Measurements from ENCODE around the gene ULK3. TPM values are rescaled to one million over a fixed set of nuclear protein-coding genes. Genes with fewer than 3 reads are reported as not detected.

ULK3 gene
- total and polyA plus RNA-seq, 2 donors (not counting 1 experiment from before 2014, with no cell fraction given), result 51.1 to 108 TPM

DNA sequence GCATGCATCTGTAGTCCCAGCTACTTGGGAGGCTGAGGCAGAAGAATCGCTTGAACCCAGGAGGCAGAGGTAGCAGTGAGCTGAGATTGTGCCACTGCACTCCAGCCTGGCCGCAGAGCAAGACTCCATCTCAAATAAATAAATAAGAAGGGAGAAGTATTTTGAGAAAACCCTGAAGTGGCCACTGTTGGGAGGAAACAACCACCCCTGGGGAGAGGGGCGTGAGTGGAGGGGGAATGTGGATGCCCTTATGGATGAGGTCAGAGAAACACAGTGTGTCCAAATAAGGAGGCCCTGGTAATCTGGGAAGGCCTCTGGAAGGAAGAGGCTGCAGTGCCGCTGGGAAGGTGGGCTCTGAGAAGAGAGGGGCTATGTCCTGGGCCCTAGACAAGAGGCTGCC, 20.7 kb downstream of the ULK3 start:
- no peak for DNase-seq
- Histone ChIP-seq H4K20me1 (ENCODE audit: control insufficient read depth, insufficient read depth, low read length, poor library complexity, severe bottlenecking) (peaks cover 4% of the 10 kb centered on the region), H3K79me2 (ENCODE audit: control insufficient read depth, insufficient read depth, low read length) (peaks cover 23% of the 10 kb centered on the region), H3K9me3 (ENCODE audit: control extremely low read depth in 1 of 3, control insufficient read depth in 2 of 3, insufficient read depth in 1 of 3, low read length in 2 of 3) (peaks cover 0 to 14% (median 0%) of the 10 kb centered on the region in 3 donors), H3K27me3 (replicated peaks in 1 of 4; ENCODE audit: control extremely low read depth in 1 of 4, control insufficient read depth in 3 of 4, insufficient read depth in 4 of 4, low read length in 3 of 4) (peaks cover 0 to 31% (median 10%) of the 10 kb centered on the region in 4 experiments), H2AFZ (ENCODE audit: insufficient read depth, low read depth, low read length, poor library complexity, severe bottlenecking) (no peak overlapping the region), H3K27ac (ENCODE audit: low read length in 2 of 2) (no peak overlapping the region), H3K4me3 (ENCODE audit: control extremely low read depth in 1 of 5, extremely low read depth in 1 of 5, insufficient read depth in 1 of 5, low read depth in 2 of 5, low read length in 4 of 5) (no peak overlapping the region), H3K9ac (ENCODE audit: low read length) (no peak overlapping the region), H3K36me3 (replicated peaks in 1 of 2; ENCODE audit: control extremely low read depth in 1 of 2, control insufficient read depth in 1 of 2, extremely low read depth in 1 of 2, insufficient read depth in 2 of 2, low read length in 1 of 2) (no peaks in the 10 kb centered on the region), H3K4me1 (ENCODE audit: control insufficient read depth in 2 of 2, insufficient read depth in 2 of 2, low read length in 2 of 2) (peaks cover 40 to 44% of the 10 kb centered on the region in 2 donors), H3K4me2 (replicated peaks; ENCODE audit: low read depth, low read length, poor library complexity, severe bottlenecking) (no peak overlapping the region)
- TF ChIP-seq, protein P1, sequence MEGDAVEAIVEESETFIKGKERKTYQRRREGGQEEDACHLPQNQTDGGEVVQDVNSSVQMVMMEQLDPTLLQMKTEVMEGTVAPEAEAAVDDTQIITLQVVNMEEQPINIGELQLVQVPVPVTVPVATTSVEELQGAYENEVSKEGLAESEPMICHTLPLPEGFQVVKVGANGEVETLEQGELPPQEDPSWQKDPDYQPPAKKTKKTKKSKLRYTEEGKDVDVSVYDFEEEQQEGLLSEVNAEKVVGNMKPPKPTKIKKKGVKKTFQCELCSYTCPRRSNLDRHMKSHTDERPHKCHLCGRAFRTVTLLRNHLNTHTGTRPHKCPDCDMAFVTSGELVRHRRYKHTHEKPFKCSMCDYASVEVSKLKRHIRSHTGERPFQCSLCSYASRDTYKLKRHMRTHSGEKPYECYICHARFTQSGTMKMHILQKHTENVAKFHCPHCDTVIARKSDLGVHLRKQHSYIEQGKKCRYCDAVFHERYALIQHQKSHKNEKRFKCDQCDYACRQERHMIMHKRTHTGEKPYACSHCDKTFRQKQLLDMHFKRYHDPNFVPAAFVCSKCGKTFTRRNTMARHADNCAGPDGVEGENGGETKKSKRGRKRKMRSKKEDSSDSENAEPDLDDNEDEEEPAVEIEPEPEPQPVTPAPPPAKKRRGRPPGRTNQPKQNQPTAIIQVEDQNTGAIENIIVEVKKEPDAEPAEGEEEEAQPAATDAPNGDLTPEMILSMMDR (IDR thresholded peaks at IDR 0.05), result no peak
- H3K9me3 Mint-ChIP-seq (ENCODE audit: insufficient read depth), result no peaks in the 10 kb centered on the region
- WGBS (ENCODE audit: insufficient coverage), result 94% methylated on average over 2 of the region's 4 CpGs
- peaks cover 11% of the 10 kb centered on the region for H3K27me3 Mint-ChIP-seq
- H3K4me3 Mint-ChIP-seq, result no peak overlapping the region
- H3K4me1 Mint-ChIP-seq, result peaks cover 40% of the 10 kb centered on the region
- no peak overlapping the region for H3K27ac Mint-ChIP-seq
- POLR2A ChIA-PET, result no interaction called here
- no peak for ATAC-seq (ENCODE audit: low read depth)
- intact Hi-C loops (cut with micrococcal nuclease), result no loop called here
- CTCF ChIA-PET, result interaction anchor here (1.3 to 3.1 kb wide), 3 partner anchors 16 to 52 kb away, joined by 4 to 30 read pairs (median 5); no protein-coding TSS in a partner anchor

DNA sequence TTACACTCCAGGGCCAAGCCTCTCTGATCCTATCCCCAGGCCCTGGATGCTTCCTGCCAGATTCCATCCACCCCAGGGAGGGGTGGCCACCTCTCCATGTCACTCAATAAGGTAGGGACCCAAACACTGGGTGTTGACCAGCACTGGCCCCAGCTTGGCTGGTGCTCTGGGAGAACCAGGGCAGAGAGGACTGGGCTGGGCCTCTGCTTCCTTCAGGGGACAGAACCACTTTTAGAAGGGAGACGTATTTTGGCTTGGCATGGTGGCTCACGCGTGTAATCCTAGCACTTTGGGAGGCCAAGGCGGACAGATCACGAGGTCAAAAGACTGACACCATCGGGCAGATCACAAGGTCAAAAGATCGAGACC, 21.2 kb downstream of the ULK3 start:
- Mint-ChIP-seq H3K9me3 (ENCODE audit: insufficient read depth) (no peaks in the 10 kb centered on the region), H3K4me1 (peaks cover 43% of the 10 kb centered on the region), H3K4me3 (peak overlapping the region; percentile 66), H3K27ac (peak overlapping the region; percentile 39), H3K27me3 (peaks cover 7% of the 10 kb centered on the region)
- peaks cover 0 to 9% (median 0%) of the 10 kb centered on the region in 3 donors for H3K9me3 ChIP-seq (ENCODE audit: control extremely low read depth in 1 of 3, control insufficient read depth in 2 of 3, insufficient read depth in 1 of 3, low read length in 2 of 3)
- H3K4me2 ChIP-seq (replicated peaks; ENCODE audit: low read depth, low read length, poor library complexity, severe bottlenecking), result peak overlapping the region; percentile 81
- H3K4me1 ChIP-seq (ENCODE audit: control insufficient read depth in 2 of 2, insufficient read depth in 2 of 2, low read length in 2 of 2), result peaks cover 38 to 41% of the 10 kb centered on the region in 2 donors
- no peak overlapping the region for H2AFZ ChIP-seq (ENCODE audit: insufficient read depth, low read depth, low read length, poor library complexity, severe bottlenecking)
- no peak overlapping the region for H3K27ac ChIP-seq (ENCODE audit: low read length in 2 of 2)
- DNase-seq (no peak), ATAC-seq (ENCODE audit: low read depth) (no peak)
- TF ChIP-seq, protein P1 (IDR thresholded peaks at IDR 0.05), result no peak
- TF ChIP-seq EZH2 (IDR thresholded peaks at IDR 0.05; ENCODE audit: borderline replicate concordance, insufficient read depth, low read depth, low read length, poor library complexity, severe bottlenecking), result no peak
- ChIA-PET POLR2A (no interaction called here), CTCF (interaction anchor here (0.9 to 3.1 kb wide), 11 partner anchors 16 to 382 kb away, joined by 3 to 30 read pairs (median 4); partner anchors contain the start of genes COX5A and ULK3)
- peaks cover 0 to 26% (median 7%) of the 10 kb centered on the region in 4 experiments for H3K27me3 ChIP-seq (replicated peaks in 1 of 4; ENCODE audit: control extremely low read depth in 1 of 4, control insufficient read depth in 3 of 4, insufficient read depth in 4 of 4, low read length in 3 of 4)
- peaks cover 3% of the 10 kb centered on the region for H4K20me1 ChIP-seq (ENCODE audit: control insufficient read depth, insufficient read depth, low read length, poor library complexity, severe bottlenecking)
- 96% methylated on average over 7 of the region's 7 CpGs for WGBS (ENCODE audit: insufficient coverage)
- intact Hi-C loops (cut with micrococcal nuclease), result no loop called here
- H3K36me3 ChIP-seq (replicated peaks in 1 of 2; ENCODE audit: control extremely low read depth in 1 of 2, control insufficient read depth in 1 of 2, extremely low read depth in 1 of 2, insufficient read depth in 2 of 2, low read length in 1 of 2), result no peaks in the 10 kb centered on the region
- H3K79me2 ChIP-seq (ENCODE audit: control insufficient read depth, insufficient read depth, low read length), result peaks cover 23% of the 10 kb centered on the region
- H3K4me3 ChIP-seq (ENCODE audit: control extremely low read depth in 1 of 5, extremely low read depth in 1 of 5, insufficient read depth in 1 of 5, low read depth in 2 of 5, low read length in 4 of 5), result no peak overlapping the region
- no peak overlapping the region for H3K9ac ChIP-seq (ENCODE audit: low read length)
